Fibroblast of peridontal ligament (primary cell): ENCODE measurements around the gene CD38.
A peak's percentile ranks its signal among the peaks of the same experiment; 100 is the strongest.
"Not testable (repeated sequence)": the region's sequence is repeated elsewhere in the genome, so short reads cannot be mapped to it uniquely, and the experiment has no call there.

Experiments
- DNase-seq: peaks from one replicate; pipeline ENCODE4 v3.0.0-alpha.2; 2010; ENCODE audit errors: extremely low read depth

The CD38 gene

GRCh38 chr4:15762460-15762859 is 15.7 kb upstream of the CD38 start:
- DNase-seq: not testable (repeated sequence)

GRCh38 chr4:15765391-15765790 is 12.7 kb upstream of the CD38 start:
- no peak for DNase-seq

- no peak for DNase-seq
These were observed 12.0 kb upstream of the CD38 start for GRCh38 chr4:15765910-15766697.

- no peak for DNase-seq
These were observed 11.3 kb upstream of the CD38 start for GRCh38 chr4:15766821-15767220.

- DNase-seq: no peak
These were observed 8.9 kb upstream of the CD38 start for GRCh38 chr4:15769202-15769601.

- no peak for DNase-seq
These were observed 6.7 kb upstream of the CD38 start for GRCh38 chr4:15771216-15772058.

- DNase-seq: peak; percentile 8
These were observed 4.1 kb upstream of the CD38 start for GRCh38 chr4:15774020-15774420.

- DNase-seq: no peak
These were observed 1.1 kb upstream of the CD38 start for GRCh38 chr4:15776871-15777648.

- DNase-seq: no peak
These were observed 335 bp upstream of the CD38 start for GRCh38 chr4:15777697-15778288.

- DNase-seq: peak; percentile 69
These were observed 1.2 kb downstream of the CD38 start for GRCh38 chr4:15779306-15779705.

GRCh38 chr4:15779809-15780208 is 1.7 kb downstream of the CD38 start:
- DNase-seq: no peak

GRCh38 chr4:15781427-15782095 is 3.4 kb downstream of the CD38 start:
- no peak for DNase-seq

- DNase-seq: no peak
These were observed 5.5 kb downstream of the CD38 start for GRCh38 chr4:15783676-15784075.

- DNase-seq: no peak
These were observed 7.0 kb downstream of the CD38 start for GRCh38 chr4:15784959-15785634.

GRCh38 chr4:15786743-15787142 is 8.6 kb downstream of the CD38 start:
- DNase-seq: no peak

GRCh38 chr4:15792974-15793373 is 14.8 kb downstream of the CD38 start:
- no peak for DNase-seq

GRCh38 chr4:15793506-15794363 is 15.6 kb downstream of the CD38 start:
- no peak for DNase-seq

- no peak for DNase-seq
These were observed 16.3 kb downstream of the CD38 start for GRCh38 chr4:15794426-15794825.

GRCh38 chr4:15794905-15795304 is 16.8 kb downstream of the CD38 start:
- no peak for DNase-seq

- DNase-seq: no peak
These were observed 19.2 kb downstream of the CD38 start for GRCh38 chr4:15797320-15797719.
